ENCODE data around the gene CYP27C1.
"Not testable (repeated sequence)": the region's sequence is repeated elsewhere in the genome, so short reads cannot be mapped to it uniquely, and the experiment has no call there.

CYP27C1 gene

GRCh38 chr2:127220768-127221527, 849 bp upstream of the CYP27C1 start:
- H3K27ac ChIP-seq = no peak overlapping the region
- no peak for TF ChIP-seq Cebpa-rat (IDR thresholded peaks at IDR 0.05)
- H3K9ac ChIP-seq = no peak overlapping the region
- peaks cover 52% of the 10 kb centered on the region for H3K27me3 ChIP-seq
- H4K20me1 ChIP-seq = no peaks in the 10 kb centered on the region; the same call in 1 of the 2 replicates
- no peak overlapping the region for H3K4me2 ChIP-seq
- H3K4me3 ChIP-seq = no peak overlapping the region
- peaks cover 5% of the 10 kb centered on the region; the same call in 1 of the 2 replicates for H3K4me1 ChIP-seq
- H3K36me3 ChIP-seq = no peaks in the 10 kb centered on the region
- peaks cover 49% of the 10 kb centered on the region for H3K9me3 ChIP-seq

GRCh38 chr2:127219171-127220070, 678 bp downstream of the CYP27C1 start:
- H3K9me3 ChIP-seq = peaks cover 49% of the 10 kb centered on the region
- peak overlapping the region; percentile 61 for H3K4me3 ChIP-seq
- no peaks in the 10 kb centered on the region for H3K36me3 ChIP-seq
- H3K9ac ChIP-seq = no peak overlapping the region
- H3K4me1 ChIP-seq = peaks cover 5% of the 10 kb centered on the region; the same call in 1 of the 2 replicates
- peaks cover 52% of the 10 kb centered on the region for H3K27me3 ChIP-seq
- H3K4me2 ChIP-seq = peak overlapping the region; percentile 73
- H3K27ac ChIP-seq = no peak overlapping the region
- H4K20me1 ChIP-seq = no peaks in the 10 kb centered on the region; the same call in 1 of the 2 replicates
- TF ChIP-seq Cebpa-rat (IDR thresholded peaks at IDR 0.05) = no peak

GRCh38 chr2:127218812-127219170, 1.3 kb downstream of the CYP27C1 start:
- no peaks in the 10 kb centered on the region for H3K36me3 ChIP-seq
- no peak overlapping the region; the same call in 1 of the 2 replicates for H3K4me2 ChIP-seq
- peaks cover 51% of the 10 kb centered on the region for H3K9me3 ChIP-seq
- H3K9ac ChIP-seq = no peak overlapping the region
- peaks cover 5% of the 10 kb centered on the region; the same call in 1 of the 2 replicates for H3K4me1 ChIP-seq
- peak overlapping the region; percentile 46; the same call in 1 of the 2 replicates for H3K4me3 ChIP-seq
- no peaks in the 10 kb centered on the region; the same call in 1 of the 2 replicates for H4K20me1 ChIP-seq
- H3K27me3 ChIP-seq = peaks cover 52% of the 10 kb centered on the region
- H3K27ac ChIP-seq = no peak overlapping the region
- no peak for TF ChIP-seq Cebpa-rat (IDR thresholded peaks at IDR 0.05)

- no peak for TF ChIP-seq Cebpa-rat (IDR thresholded peaks at IDR 0.05)
- H3K4me1 ChIP-seq = peaks cover 5% of the 10 kb centered on the region; the same call in 1 of the 2 replicates
- H3K36me3 ChIP-seq = no peaks in the 10 kb centered on the region
- peaks cover 52% of the 10 kb centered on the region for H3K27me3 ChIP-seq
- H3K9ac ChIP-seq = no peak overlapping the region
- H4K20me1 ChIP-seq = no peaks in the 10 kb centered on the region; the same call in 1 of the 2 replicates
- H3K9me3 ChIP-seq = peaks cover 57% of the 10 kb centered on the region
- H3K27ac ChIP-seq = no peak overlapping the region
- H3K4me2 ChIP-seq = no peak overlapping the region
- no peak overlapping the region for H3K4me3 ChIP-seq
Measured at GRCh38 chr2:127217470-127218325, 2.4 kb downstream of the CYP27C1 start.

DNA sequence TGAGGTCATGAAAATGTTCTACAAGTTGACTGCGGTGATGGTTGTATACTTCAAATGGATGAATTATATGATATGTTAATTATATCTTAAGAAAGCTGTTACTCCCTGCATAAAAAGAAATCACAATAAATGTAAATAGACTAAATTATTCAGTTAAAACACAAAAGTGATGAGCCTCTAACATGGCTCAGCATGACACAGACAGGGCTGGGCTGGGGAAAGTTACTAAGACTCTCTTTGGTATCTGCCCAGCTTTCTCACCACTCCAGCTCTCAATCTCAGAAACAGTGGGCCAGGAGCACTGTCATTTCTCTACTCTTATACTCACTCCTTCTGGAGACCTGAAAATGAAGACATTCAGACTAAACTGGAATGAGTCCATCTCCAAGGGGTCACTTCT, 3.5 kb downstream of the CYP27C1 start:
- Histone ChIP-seq H3K27ac (no peak overlapping the region), H3K27me3 (peaks cover 51% of the 10 kb centered on the region), H3K9me3 (peaks cover 57% of the 10 kb centered on the region), H3K36me3 (no peaks in the 10 kb centered on the region), H3K9ac (no peak overlapping the region), H4K20me1 (no peaks in the 10 kb centered on the region; the same call in 1 of the 2 replicates), H3K4me3 (no peak overlapping the region), H3K4me2 (no peak overlapping the region), H3K4me1 (peaks cover 5% of the 10 kb centered on the region; the same call in 1 of the 2 replicates)
- no peak for TF ChIP-seq Cebpa-rat (IDR thresholded peaks at IDR 0.05)

DNA sequence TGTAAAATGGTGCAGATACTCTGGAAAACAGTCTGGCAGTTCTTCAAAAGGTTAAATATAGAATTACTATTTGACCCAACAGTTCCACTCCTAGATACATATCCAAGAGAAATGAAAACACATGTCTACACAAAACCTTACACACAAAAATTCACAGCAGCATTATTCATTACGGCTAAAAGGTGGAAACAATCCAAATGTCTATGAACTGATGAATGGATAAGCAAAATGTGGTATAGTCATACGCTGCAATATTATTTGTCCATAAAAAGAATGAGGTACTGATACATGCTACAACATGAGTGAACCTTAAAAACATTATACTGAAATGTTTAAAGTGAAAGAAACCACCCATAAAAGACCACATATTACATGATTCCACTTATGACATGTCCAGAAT, 4.0 kb downstream of the CYP27C1 start:
- Histone ChIP-seq H3K4me1 (peaks cover 5% of the 10 kb centered on the region; the same call in 1 of the 2 replicates), H4K20me1 (no peaks in the 10 kb centered on the region; the same call in 1 of the 2 replicates), H3K9me3 (peaks cover 56% of the 10 kb centered on the region), H3K4me2 (no peak overlapping the region), H3K36me3 (no peaks in the 10 kb centered on the region), H3K27ac (no peak overlapping the region), H3K4me3 (no peak overlapping the region), H3K27me3 (peaks cover 46% of the 10 kb centered on the region), H3K9ac (no peak overlapping the region)
- TF ChIP-seq Cebpa-rat (IDR thresholded peaks at IDR 0.05) = no peak

- not testable (repeated sequence) for H3K4me3 ChIP-seq, H3K9ac ChIP-seq, H3K4me1 ChIP-seq, H3K36me3 ChIP-seq, H3K4me2 ChIP-seq, H3K27ac ChIP-seq, H4K20me1 ChIP-seq
- Histone ChIP-seq H3K9me3 (peaks cover 38% of the 10 kb centered on the region), H3K27me3 (peaks cover 27% of the 10 kb centered on the region)
Measured at GRCh38 chr2:127214201-127214600, 5.9 kb downstream of the CYP27C1 start.

- no peak overlapping the region for H3K9ac ChIP-seq
- no peaks in the 10 kb centered on the region for H4K20me1 ChIP-seq
- TF ChIP-seq Cebpa-rat (IDR thresholded peaks at IDR 0.05) = no peak
- H3K27me3 ChIP-seq = no peaks in the 10 kb centered on the region
- H3K9me3 ChIP-seq = peaks cover 16% of the 10 kb centered on the region
- no peak overlapping the region for H3K4me2 ChIP-seq
- H3K36me3 ChIP-seq = no peaks in the 10 kb centered on the region
- H3K27ac ChIP-seq = no peak overlapping the region
- no peak overlapping the region for H3K4me3 ChIP-seq
- H3K4me1 ChIP-seq = no peaks in the 10 kb centered on the region
Measured at GRCh38 chr2:127208313-127208712, 11.8 kb downstream of the CYP27C1 start.
